Stimulated activated naive CD8-positive, alpha-beta T cell treated with anti-CD3 and anti-CD28 coated beads, Interleukin-15, amount 100 ng/mL, for 72 hours (primary cell): Measurements from ENCODE around the gene MAPK11.

Experiments used
- ATAC-seq: fragments of 150-1000 bp; cut with Tn5 transposase; 2 replicates; pipeline ENCODE4 v1.10.0; 2021; ENCODE audit warnings: mild to moderate bottlenecking, moderate library complexity
- DNase-seq, 2 donors: peaks; one replicate each; pipeline ENCODE4 v3.0.0; 2021 to 2022
- H3K27ac Mint-ChIP-seq, 2 donors: one replicate each; pipeline ENCODE4 v1.8.0; 2022; ENCODE audit warnings: mild to moderate bottlenecking in 2 of 2, mixed read lengths in 2 of 2, moderate library complexity in 2 of 2
- H3K27me3 Mint-ChIP-seq: one replicate; pipeline ENCODE4 v1.8.0; 2022; ENCODE audit warnings: mixed read lengths
- H3K4me1 Mint-ChIP-seq: one replicate; pipeline ENCODE4 v1.8.0; 2022; ENCODE audit warnings: mild to moderate bottlenecking, mixed read lengths
- H3K4me3 Mint-ChIP-seq, 2 donors: one replicate each; pipeline ENCODE4 v1.8.0; 2022; ENCODE audit warnings: mild to moderate bottlenecking in 2 of 2, mixed read lengths in 2 of 2, moderate library complexity in 1 of 2
- H3K9me3 Mint-ChIP-seq, 2 donors: one replicate each; pipeline ENCODE4 v1.8.0; 2022; ENCODE audit warnings: mixed read lengths in 2 of 2

Gene MAPK11

GRCh38 chr22:50226063-50226874, 43.9 kb downstream of the MAPK11 start:
- peak; percentile 35 for ATAC-seq
- Mint-ChIP-seq H3K4me3 (no peak overlapping the region), H3K27me3 (no peaks in the 10 kb centered on the region), H3K4me1 (peaks cover 6% of the 10 kb centered on the region), H3K9me3 (no peaks in the 10 kb centered on the region), H3K27ac (peak overlapping the region in 1 of 2 donors; percentile 27)
- no peak for DNase-seq

GRCh38 chr22:50225200-50225969, 44.8 kb downstream of the MAPK11 start:
- no peaks in the 10 kb centered on the region for H3K27me3 Mint-ChIP-seq
- DNase-seq (no peak), ATAC-seq (no peak)
- H3K4me1 Mint-ChIP-seq = peaks cover 6% of the 10 kb centered on the region
- no peak overlapping the region for H3K4me3 Mint-ChIP-seq
- H3K27ac Mint-ChIP-seq = peak overlapping the region in 1 of 2 donors; percentile 60
- no peaks in the 10 kb centered on the region for H3K9me3 Mint-ChIP-seq

- Mint-ChIP-seq H3K27me3 (no peaks in the 10 kb centered on the region), H3K4me3 (no peak overlapping the region), H3K9me3 (no peaks in the 10 kb centered on the region), H3K4me1 (peaks cover 15% of the 10 kb centered on the region), H3K27ac (peak overlapping the region in 1 of 2 donors; percentile 14)
- ATAC-seq (no peak), DNase-seq (no peak)
Measured at GRCh38 chr22:50224071-50224470, 46.1 kb downstream of the MAPK11 start.

- Mint-ChIP-seq H3K27me3 (no peaks in the 10 kb centered on the region), H3K4me1 (peaks cover 15% of the 10 kb centered on the region), H3K9me3 (no peaks in the 10 kb centered on the region), H3K27ac (no peak overlapping the region), H3K4me3 (no peak overlapping the region)
- ATAC-seq (no peak), DNase-seq (no peak)
Measured at GRCh38 chr22:50222508-50222907, 47.7 kb downstream of the MAPK11 start.

- Mint-ChIP-seq H3K4me1 (peaks cover 10% of the 10 kb centered on the region), H3K27ac (no peak overlapping the region), H3K27me3 (no peaks in the 10 kb centered on the region), H3K4me3 (no peak overlapping the region), H3K9me3 (no peaks in the 10 kb centered on the region)
- DNase-seq (no peak), ATAC-seq (no peak)
Measured at GRCh38 chr22:50221410-50222300, 48.5 kb downstream of the MAPK11 start.

- H3K4me1 Mint-ChIP-seq = peaks cover 10% of the 10 kb centered on the region
- ATAC-seq (no peak), DNase-seq (no peak)
- no peaks in the 10 kb centered on the region for H3K27me3 Mint-ChIP-seq
- H3K9me3 Mint-ChIP-seq = no peaks in the 10 kb centered on the region
- H3K27ac Mint-ChIP-seq = peak overlapping the region in 1 of 2 donors; percentile 89
- H3K4me3 Mint-ChIP-seq = no peak overlapping the region
Measured at GRCh38 chr22:50220603-50221409, 49.4 kb downstream of the MAPK11 start.

- H3K9me3 Mint-ChIP-seq = no peaks in the 10 kb centered on the region
- no peak for ATAC-seq
- no peak for DNase-seq
- H3K27me3 Mint-ChIP-seq = no peaks in the 10 kb centered on the region
- H3K4me3 Mint-ChIP-seq = no peak overlapping the region
- H3K4me1 Mint-ChIP-seq = peaks cover 13% of the 10 kb centered on the region
- peak overlapping the region in 1 of 2 donors; percentile 9 for H3K27ac Mint-ChIP-seq
Measured at GRCh38 chr22:50219800-50220602, 50.2 kb downstream of the MAPK11 start.

GRCh38 chr22:50218996-50219727, 51.0 kb downstream of the MAPK11 start:
- Mint-ChIP-seq H3K9me3 (no peaks in the 10 kb centered on the region), H3K4me1 (peaks cover 14% of the 10 kb centered on the region), H3K27me3 (no peaks in the 10 kb centered on the region), H3K27ac (no peak overlapping the region), H3K4me3 (no peak overlapping the region)
- DNase-seq (no peak), ATAC-seq (no peak)

- Mint-ChIP-seq H3K27ac (peak overlapping the region in 1 of 2 donors; percentile 42), H3K27me3 (no peaks in the 10 kb centered on the region), H3K9me3 (no peaks in the 10 kb centered on the region), H3K4me1 (peaks cover 17% of the 10 kb centered on the region), H3K4me3 (no peak overlapping the region)
- DNase-seq (no peak), ATAC-seq (no peak)
Measured at GRCh38 chr22:50218153-50218995, 51.8 kb downstream of the MAPK11 start.

- DNase-seq (no peak), ATAC-seq (no peak)
- Mint-ChIP-seq H3K9me3 (no peaks in the 10 kb centered on the region), H3K4me1 (peaks cover 22% of the 10 kb centered on the region), H3K27ac (peak overlapping the region in 1 of 2 donors; percentile 83), H3K4me3 (no peak overlapping the region), H3K27me3 (no peaks in the 10 kb centered on the region)
Measured at GRCh38 chr22:50217543-50218152, 52.5 kb downstream of the MAPK11 start.

- Mint-ChIP-seq H3K4me3 (no peak overlapping the region), H3K9me3 (no peaks in the 10 kb centered on the region), H3K27ac (no peak overlapping the region), H3K27me3 (no peaks in the 10 kb centered on the region), H3K4me1 (peaks cover 22% of the 10 kb centered on the region)
- ATAC-seq (no peak), DNase-seq (no peak)
Measured at GRCh38 chr22:50216684-50217520, 53.3 kb downstream of the MAPK11 start.
